ENCODE results near the gene XBP1.
"Not testable (repeated sequence)": the region's sequence is repeated elsewhere in the genome, so short reads cannot be mapped to it uniquely, and the experiment has no call there.

Gene XBP1

DNA sequence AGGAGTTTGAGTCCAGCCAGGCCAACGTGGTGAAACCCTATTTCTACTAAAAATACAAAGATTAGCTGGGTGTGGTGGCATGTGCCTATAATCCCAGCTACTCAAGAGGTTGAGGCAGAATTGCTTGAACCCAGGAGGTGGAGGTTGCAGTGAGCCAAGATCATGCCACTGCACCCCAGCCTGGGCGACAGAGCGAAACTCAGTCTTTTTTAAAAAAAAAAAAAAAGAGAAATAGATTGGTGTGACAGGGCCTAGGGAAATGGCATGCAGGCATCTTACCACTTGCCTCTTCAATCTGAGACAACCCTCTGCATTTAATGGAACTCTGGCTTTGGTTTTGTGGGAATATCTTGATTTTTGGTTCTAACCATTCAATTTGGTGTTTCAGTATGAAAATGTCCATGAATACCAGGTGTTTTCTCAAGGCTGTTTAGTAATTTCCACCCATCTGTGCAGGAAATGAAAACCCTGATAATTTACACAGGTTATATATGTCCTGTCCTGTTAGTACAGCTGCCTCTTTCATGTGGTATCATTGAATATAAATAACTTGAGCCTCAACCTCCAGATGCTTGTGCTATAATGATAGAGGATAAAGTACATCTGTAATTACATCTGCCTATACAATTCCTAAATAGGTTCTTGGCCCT is 8.4 kb downstream of the XBP1 start:
- DNase-seq = no peak

DNA sequence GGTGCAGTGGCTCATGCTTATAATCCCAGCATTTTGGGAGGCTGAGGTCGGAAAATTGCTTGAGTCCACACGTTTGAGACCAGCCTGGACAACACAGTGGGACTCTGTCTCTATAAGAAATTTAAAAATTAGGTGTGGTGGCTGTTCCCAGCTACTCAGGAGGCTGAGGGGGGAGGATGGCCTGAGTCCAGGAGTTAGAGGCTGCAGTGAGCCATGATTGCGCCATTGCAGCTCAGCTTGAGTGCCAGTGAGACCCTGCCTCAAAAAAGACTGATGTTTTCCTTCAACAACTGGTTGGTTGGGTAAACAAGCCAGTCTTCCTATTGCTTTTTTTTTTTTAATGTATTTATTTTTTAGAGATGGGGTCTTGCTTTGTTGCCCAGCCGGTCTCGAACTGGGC is 9.2 kb downstream of the XBP1 start:
- no peak for DNase-seq

DNA sequence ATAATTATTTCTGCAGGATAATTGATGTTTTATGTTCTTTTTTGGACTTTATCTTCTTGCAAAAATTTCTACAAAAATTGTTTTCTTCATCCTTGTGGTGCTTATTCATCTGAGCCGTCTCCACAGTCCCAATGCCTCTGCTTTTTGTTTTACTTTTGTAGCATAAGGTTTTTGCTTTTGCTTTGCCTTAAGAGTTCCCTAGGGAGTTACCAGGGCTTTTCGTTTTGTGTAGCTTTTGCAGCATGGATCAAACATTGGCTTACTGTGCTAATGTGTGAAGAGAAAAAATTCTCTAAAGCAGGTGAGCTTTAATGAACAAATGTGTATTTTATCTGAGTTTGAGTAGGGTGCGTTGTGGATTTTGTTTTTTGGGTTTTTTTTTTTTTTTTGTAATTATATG is 11.8 kb downstream of the XBP1 start:
- DNase-seq = no peak

DNA sequence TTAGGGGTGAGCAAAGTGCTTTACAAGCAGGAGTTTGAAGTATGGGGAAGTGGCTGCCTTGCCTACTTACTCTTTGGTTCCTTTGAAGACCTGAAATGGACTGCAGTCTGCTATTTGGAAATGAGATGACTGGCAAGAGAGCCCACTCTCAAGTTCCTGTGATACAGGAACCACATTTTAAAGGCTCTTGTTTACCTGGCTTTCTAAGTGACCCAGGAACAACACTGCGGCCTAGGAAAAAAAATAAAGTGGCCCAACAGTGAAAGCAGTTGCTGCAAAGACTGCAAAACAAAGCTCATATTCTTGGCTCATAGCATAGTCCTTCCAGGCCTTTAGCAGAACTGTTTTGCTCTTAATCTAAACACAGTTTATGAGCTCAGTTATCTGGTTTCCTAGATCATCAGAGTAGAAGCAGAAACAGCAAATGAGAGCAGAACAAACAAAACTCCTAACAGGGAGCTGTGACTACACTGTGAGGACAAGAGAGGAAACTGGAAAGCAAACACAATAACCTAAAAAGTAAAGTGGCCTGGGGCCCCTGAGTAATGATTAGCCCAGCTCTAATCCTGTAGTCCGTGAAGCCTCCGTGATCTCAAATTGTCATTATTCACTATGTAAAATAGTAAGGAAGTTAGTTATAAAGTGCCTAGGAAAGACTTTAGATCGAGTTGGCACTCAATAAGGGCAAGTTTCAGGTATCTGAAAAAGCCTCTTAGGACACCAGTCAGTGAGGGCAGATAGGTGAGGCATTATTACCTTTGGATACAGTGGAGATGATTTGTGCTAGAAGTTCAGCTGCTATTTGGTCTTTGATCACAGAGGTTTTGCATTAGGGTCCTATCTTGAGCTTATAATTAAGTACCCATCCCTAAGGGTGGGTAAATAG is 16.3 kb downstream of the XBP1 start:
- DNase-seq = no peak

DNA sequence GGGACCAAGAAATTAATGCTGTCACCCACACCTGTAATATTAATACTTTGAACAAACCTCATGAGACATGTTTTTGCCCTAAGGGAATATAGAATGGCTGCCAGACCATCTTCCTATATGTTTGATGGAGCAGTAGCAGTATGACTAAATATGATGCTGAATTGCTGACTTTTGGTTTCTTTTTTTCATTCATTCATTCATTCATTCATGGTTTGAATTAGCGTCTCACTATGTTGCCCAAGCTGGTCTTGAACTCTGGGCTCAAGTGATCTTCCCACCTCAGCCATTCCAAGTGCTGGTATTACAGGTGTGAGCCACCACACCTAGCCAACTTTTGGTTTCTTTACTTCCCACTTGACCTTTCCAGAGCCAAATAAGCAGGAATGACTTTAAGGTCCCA is 20.1 kb downstream of the XBP1 start:
- DNase-seq = no peak

DNA sequence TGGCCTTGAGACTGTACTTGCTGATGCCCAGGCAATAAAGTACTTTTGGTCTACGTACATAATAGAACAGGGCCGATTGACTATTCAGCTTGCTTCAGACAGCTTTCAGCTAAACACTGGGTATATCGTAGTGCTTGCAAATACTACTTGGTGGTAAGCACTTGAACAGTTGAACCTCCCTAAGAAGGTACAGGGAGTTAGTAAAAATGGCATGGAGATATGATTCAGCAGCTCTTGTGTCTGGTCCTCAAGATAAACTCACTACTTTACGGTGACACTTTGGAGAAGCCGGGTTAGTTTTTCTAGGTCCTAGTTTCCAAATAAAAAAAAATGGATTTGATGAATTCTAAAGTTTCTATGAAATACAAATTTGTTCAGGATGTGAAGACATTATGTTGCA is 20.5 kb downstream of the XBP1 start:
- DNase-seq = no peak

DNA sequence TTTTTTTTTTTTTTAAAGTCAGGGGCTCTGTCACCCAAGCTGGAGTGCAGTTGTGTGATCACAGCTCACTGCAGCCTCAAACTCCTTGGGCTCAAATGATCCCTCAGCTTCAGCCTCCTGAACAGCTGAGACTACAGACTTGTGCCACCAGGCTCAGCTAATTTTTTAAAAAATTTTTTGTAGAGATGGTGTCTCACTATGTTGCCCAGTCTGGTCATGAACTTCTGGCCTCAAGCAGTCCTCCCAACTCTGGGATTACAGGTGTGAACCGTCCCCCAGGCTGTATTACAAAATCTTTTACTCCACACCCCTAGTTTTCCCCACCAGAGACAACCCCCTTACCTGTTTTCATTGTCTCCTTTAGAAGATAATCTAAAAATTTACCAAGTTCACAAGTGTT is 26.0 kb downstream of the XBP1 start:
- DNase-seq = no peak

DNA sequence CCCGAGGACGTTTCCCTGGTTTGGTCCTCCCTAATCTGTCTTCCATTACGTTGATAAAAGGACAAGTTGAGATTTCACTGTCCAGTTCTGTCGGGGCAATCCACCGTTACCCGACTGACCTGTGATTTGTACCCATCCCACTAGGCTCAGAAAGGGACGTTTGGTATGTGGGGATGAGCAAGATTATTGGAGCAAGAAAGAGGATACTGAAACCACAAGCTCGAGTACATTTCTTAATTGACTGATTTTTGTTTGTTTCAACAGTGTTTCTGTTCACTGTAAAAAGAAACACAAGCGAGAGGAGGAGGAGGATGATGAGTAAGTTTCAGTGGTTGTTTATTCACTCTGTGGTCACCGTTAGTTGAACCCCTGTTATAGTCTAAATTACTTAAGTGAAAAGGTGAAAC is 26.9 kb downstream of the XBP1 start:
- peak in 1 of 14 donors; percentile 42 for DNase-seq

DNA sequence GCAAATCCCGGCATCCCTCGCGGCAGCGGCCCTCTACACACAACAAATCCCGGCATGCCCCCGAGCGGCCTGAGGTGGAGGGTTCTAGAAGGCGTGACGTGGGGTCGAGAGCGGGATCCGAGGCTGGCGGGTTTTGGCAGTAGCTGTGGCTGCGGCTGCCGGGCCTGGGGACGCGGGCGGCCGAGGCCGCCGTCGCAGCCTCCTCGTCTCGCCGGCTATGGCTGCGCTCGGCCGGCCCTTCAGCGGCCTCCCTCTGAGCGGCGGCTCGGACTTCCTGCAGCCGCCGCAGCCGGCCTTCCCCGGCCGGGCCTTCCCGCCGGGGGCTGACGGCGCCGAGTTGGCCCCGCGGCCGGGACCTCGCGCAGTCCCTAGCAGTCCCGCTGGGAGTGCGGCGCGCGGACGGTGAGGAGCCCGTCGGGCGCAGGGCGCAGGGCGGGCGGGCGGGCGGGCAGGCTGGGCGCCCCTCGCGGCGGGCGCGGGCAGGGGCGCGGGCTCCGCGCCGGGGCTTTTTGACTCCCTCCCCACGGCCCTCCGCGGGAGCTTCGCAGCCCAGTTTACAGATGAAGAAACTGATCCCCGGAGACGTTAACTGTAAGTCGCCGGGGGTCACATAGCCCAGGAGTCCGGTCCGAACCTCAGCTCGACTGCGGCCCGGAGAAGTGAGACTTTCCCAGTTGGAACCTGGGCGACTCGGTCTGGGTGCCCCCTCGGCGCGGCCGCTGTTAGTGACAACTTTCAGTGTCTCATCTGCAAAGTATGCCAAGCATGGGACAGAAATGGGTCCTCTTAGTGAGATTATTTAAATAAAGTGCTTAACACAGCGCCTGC is 27.5 kb downstream of the XBP1 start, which contains the start of gene CCDC117:
Gene CCDC117 (plus strand): TSS at position 63 of the 828 bp plus-strand sequence. CDS start 155 bp downstream, at position 218.
- peak; percentile 67 to 95 (median 93) for DNase-seq

DNA sequence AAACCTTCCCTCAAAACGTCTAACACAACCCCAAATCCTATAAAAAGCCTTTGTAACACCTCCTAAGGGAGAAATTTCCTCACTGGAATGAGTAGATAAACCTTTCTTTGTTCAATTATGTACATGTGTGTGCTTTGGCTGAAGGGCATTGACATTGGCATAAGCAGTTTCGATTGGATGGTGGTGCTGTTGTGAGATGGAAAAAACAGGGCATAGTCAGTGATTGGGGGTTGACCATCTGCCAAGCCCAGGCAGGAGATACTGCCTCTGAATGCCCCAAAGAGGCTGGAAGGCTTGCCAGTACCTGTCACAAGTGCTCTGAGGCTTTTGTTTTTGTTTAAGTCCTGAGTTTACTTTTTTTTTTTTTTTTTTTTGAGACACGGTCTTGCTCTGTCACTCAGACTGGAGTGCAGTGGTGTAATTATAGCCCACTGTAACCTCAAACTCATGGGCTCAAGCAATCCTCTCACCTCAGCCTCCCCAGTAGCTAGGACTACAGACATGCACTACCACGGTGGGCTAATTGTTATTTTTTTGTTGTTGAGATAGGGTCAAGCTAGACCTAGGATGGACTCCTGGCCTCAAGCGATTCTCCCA is 29.1 kb downstream of the XBP1 start:
- no peak for DNase-seq

DNA sequence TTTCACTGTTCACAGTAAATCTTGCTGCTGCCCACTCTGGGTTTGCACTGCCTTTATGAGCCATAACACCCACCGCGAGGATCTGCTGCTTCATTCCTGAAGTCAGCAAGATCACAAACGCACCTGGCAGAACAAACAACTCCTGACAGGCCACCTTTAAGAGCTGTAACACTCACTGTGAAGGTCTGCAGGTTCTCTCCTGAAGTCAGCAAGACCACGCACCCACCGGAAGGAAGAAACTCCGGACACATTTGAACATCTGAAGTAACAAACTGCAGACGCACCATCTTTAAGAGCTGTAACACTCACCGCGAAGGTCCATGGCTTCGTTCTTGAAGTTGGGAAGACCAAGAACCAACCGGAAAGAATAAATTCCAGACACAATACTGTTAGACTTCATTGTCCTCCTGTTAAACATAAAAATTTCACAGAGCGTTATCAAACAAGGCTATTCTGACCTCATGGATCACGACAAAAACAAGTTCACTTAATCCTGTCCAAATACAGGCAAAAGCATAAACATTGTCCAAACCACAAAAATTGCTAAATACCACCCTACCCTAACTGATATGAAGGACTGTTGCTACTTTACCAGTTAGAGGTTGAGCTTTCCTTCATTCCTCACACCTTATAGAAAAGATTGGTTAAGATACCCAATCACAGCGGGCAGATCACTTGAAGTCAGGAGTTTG is 30.8 kb downstream of the XBP1 start:
- no peak for DNase-seq

DNA sequence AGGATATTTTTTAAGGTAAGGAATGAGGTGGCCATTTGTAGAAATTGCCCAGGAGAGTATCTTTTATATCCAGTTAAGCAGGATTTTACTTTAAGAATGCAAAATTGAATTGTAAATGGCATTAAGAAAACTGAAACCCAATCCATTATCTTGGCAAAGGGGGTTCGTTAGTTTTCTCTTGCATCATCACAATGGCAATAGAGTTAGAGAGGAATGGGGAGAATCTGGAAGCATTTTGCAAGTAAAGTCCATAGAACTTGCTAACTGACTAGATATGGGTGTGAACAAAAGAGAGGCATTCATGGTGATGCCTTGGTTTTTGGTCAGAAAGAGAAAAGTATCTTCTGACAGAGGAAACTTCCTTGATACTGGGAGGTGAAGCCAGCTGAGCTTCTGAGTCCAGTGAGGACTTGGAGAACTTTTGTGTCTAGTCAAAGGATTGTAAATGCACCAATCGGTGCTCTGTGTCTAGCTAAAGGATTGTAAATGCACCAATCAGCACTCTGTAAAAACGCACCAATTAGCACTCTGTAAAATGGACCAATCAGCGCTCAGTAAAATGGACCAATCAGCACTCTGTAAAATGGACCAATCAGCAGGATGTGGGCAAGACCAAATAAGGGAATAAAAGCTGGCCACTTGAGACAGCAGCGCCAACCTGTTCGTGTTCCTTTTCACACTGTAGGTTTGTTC is 31.5 kb downstream of the XBP1 start:
- no peak for DNase-seq

DNA sequence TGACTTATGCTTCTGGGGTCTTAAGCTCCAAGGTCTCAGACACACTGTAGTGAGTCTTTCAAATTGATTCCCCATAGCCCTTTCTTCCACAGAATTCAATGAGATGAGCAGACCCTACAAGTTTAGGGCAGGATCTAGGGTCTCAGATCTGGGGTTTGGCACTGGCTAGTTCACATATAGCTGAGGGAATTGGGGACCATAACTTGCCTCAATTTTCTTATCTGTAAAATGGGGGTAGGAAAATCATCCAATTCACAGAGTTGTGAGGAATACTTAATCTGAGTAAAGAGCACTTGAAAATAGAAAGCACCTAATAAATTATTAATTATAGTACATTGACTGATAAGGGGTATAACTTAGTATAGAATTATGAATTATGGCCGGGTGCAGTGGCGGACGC is 33.7 kb downstream of the XBP1 start:
- no peak for DNase-seq

DNA sequence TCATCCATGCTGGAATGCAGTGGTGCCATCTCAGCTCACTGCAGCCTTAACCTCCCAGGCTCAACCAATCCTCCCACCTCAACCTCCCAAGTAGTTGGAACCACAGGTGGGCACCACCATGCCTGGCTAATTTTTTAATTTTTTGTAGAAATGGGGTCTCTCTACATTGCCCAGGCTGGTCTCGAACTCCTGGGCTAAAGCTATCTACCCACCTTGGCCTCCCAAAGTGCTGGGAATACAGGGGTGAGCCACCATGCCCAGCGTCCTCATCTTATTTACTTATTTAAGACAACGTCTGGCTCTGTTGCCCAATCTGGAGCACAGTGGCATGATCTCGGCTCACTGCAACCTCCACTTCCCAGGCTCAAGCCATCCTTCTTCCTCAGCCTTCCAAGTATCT is 38.4 kb downstream of the XBP1 start:
- not testable (repeated sequence) for DNase-seq

DNA sequence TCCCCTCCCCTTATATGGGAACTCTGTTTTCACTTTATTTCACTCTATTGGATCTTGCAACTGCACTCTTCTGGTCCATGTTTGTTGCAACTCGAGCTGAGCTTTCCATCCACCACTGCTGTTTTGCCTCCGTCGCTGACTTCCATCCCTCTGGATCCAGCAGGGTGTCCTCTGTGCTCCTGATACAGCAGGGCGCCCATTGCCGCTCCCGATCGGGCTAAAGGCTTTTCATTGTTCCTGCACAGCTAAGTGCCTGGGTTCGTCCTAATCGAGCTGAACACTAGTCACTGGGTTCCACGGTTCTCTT is 39.0 kb downstream of the XBP1 start:
- DNase-seq = no peak

DNA sequence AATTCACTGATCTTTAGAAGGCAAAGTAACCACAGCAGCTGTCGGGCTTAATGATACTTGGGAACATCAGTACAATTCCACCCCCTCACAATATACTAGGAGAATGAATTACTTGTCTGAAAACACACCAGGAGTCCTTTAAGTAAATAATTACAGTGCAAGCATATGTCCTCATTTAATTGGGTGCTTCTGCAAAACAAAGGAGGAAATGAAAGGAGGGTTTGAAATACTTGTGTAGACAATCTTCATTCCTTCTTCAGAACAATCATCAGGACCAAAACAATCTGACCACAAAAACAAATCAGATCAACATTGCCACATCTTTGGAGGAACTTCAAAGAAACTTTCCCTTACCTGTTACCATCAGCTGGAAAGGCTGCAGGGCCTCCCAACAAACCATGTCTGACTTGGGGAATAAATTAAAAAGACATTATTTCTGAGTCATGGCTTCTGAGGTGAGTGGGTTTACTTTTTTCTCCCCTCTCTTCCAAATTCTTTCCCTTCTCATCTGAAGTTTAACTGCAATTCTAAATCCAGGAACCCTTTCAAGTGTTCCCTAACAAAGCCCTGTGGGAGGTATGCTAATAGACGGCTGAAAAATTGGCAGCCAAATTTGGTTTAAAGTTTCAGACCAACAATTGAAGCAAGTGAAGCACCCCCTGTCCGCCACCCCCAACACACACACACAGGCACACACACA is 40.4 kb downstream of the XBP1 start:
- no peak for DNase-seq

DNA sequence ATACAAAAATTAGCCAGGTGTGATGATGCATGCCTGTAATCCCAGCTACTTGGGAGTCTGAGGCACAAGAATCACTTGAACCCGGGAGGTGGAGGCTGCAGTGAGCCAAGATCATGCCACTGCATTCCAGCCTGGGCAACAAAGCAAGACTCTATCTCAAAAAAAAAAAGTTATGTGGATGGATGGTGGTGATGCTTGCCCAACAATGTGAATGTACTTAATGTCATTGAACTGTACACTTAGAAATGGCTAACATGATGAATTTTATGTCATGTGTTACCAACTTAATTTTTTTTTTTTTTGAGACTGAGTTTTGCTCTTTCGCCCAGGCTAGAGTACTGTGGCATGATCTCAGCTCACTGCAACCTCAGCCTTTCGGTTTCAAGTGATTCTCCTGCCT is 45.9 kb downstream of the XBP1 start:
- not testable (repeated sequence) for DNase-seq

DNA sequence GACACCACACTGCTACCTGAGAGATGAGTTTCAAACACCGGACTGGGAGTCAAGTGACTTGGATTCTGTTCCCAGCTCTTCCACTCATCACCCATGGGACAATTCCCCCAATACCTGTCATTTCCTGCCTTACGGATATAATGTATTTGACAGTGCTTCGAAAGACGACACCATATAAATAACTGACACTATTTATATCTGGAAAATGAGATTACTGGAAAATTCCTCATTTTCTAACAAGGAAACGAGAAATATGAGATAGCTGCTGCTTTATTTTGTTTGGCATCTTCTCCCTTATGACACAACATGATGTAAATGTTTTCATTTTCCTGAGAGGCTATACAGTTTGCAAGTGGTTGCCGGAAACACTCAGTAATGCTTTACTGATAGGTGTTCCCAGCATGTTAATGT is 49.9 kb downstream of the XBP1 start:
- DNase-seq = no peak
